Epidermal melanocyte (primary cell): ENCODE measurements around the gene PLBD1.

Experiments used
- DNase-seq: peaks from one replicate; pipeline ENCODE4 v3.0.0; 2011; ENCODE audit warnings: low spot score; ENCODE audit not compliant: insufficient read length

The PLBD1 gene

GRCh38 chr12:14564336-14564959, 3.2 kb downstream of the PLBD1 start:
- no peak for DNase-seq

- DNase-seq = no peak
Measured at GRCh38 chr12:14563046-14563445, 4.6 kb downstream of the PLBD1 start.

GRCh38 chr12:14562279-14562678, 5.4 kb downstream of the PLBD1 start:
- no peak for DNase-seq

GRCh38 chr12:14561677-14562238, 5.9 kb downstream of the PLBD1 start:
- DNase-seq = no peak

GRCh38 chr12:14560904-14561574, 6.6 kb downstream of the PLBD1 start:
- no peak for DNase-seq

- DNase-seq = no peak
Measured at GRCh38 chr12:14558473-14558959, 9.2 kb downstream of the PLBD1 start.

- DNase-seq = no peak
Measured at GRCh38 chr12:14557966-14558365, 9.7 kb downstream of the PLBD1 start.

- no peak for DNase-seq
Measured at GRCh38 chr12:14554281-14555007, 13.2 kb downstream of the PLBD1 start.

GRCh38 chr12:14548609-14549008, 19.1 kb downstream of the PLBD1 start:
- no peak for DNase-seq

- DNase-seq = no peak
Measured at GRCh38 chr12:14547571-14547970, 20.1 kb downstream of the PLBD1 start.

- no peak for DNase-seq
Measured at GRCh38 chr12:14545144-14546124, 22.2 kb downstream of the PLBD1 start.

- DNase-seq = no peak
Measured at GRCh38 chr12:14540801-14541462, 26.8 kb downstream of the PLBD1 start.

GRCh38 chr12:14537088-14537487, 30.6 kb downstream of the PLBD1 start:
- DNase-seq = no peak

- no peak for DNase-seq
Measured at GRCh38 chr12:14532152-14532551, 35.5 kb downstream of the PLBD1 start.

GRCh38 chr12:14525964-14526363, 41.7 kb downstream of the PLBD1 start:
- DNase-seq = no peak

- no peak for DNase-seq
Measured at GRCh38 chr12:14521822-14522221, 45.9 kb downstream of the PLBD1 start.

GRCh38 chr12:14514946-14515345, 52.7 kb downstream of the PLBD1 start:
- no peak for DNase-seq

GRCh38 chr12:14514154-14514842, 53.4 kb downstream of the PLBD1 start:
- DNase-seq = no peak

GRCh38 chr12:14510574-14510973, 57.1 kb downstream of the PLBD1 start:
- no peak for DNase-seq
